Daoy (cell line): Measurements from ENCODE around the gene AUH. TPM values are rescaled to one million over a fixed set of nuclear protein-coding genes. Genes with fewer than 3 reads are reported as not detected.
A peak's percentile ranks its signal among the peaks of the same experiment; 100 is the strongest.
"Not testable (repeated sequence)": the region's sequence is repeated elsewhere in the genome, so short reads cannot be mapped to it uniquely, and the experiment has no call there.

Source experiments
- DNase-seq: peaks from one replicate; pipeline ENCODE4 v3.0.0-alpha.2; 2015; ENCODE audit warnings: low read depth
- total RNA-seq: library from RNA; depleted of rRNA; stranded (reverse); fragments of >200 nt; shearing (Covaris generic); gene quantifications from 2 replicates; pipeline ENCODE4 v1.2.3, GENCODE V29; 2014

AUH gene
- total RNA-seq, 1 experiment from 2014 or later: 21.4 TPM

GRCh38 chr9:91379426-91379825 is 17.7 kb upstream of the AUH start:
- DNase-seq: no peak

GRCh38 chr9:91378695-91379127 is 17.0 kb upstream of the AUH start:
- no peak for DNase-seq

GRCh38 chr9:91378054-91378453 is 16.3 kb upstream of the AUH start:
- DNase-seq: not testable (repeated sequence)

- no peak for DNase-seq
Observed at GRCh38 chr9:91376239-91376638, 14.5 kb upstream of the AUH start.

GRCh38 chr9:91374939-91375338 is 13.2 kb upstream of the AUH start:
- DNase-seq: no peak

- DNase-seq: no peak
Observed at GRCh38 chr9:91371894-91372293, 10.2 kb upstream of the AUH start.

- DNase-seq: not testable (repeated sequence)
Observed at GRCh38 chr9:91370006-91370405, 8.3 kb upstream of the AUH start.

- DNase-seq: no peak
Observed at GRCh38 chr9:91364702-91365101, 3.0 kb upstream of the AUH start.

GRCh38 chr9:91364005-91364404 is 2.3 kb upstream of the AUH start:
- no peak for DNase-seq

- DNase-seq: no peak
Observed at GRCh38 chr9:91362051-91362611, 413 bp upstream of the AUH start.

- DNase-seq: no peak
Observed at GRCh38 chr9:91360551-91361290, 997 bp downstream of the AUH start.

GRCh38 chr9:91359734-91360470 is 1.8 kb downstream of the AUH start:
- peak; percentile 17 for DNase-seq

GRCh38 chr9:91359083-91359482 is 2.6 kb downstream of the AUH start:
- no peak for DNase-seq

- no peak for DNase-seq
Observed at GRCh38 chr9:91354881-91355280, 6.8 kb downstream of the AUH start.

GRCh38 chr9:91349115-91349555 is 12.6 kb downstream of the AUH start:
- no peak for DNase-seq

GRCh38 chr9:91348191-91348807 is 13.4 kb downstream of the AUH start:
- no peak for DNase-seq

GRCh38 chr9:91347377-91347776 is 14.3 kb downstream of the AUH start:
- DNase-seq: no peak

GRCh38 chr9:91346644-91347043 is 15.1 kb downstream of the AUH start:
- peak; percentile 7 for DNase-seq

GRCh38 chr9:91345978-91346377 is 15.7 kb downstream of the AUH start:
- no peak for DNase-seq

- DNase-seq: no peak
Observed at GRCh38 chr9:91342575-91342974, 19.1 kb downstream of the AUH start.

- no peak for DNase-seq
Observed at GRCh38 chr9:91341749-91342148, 20.0 kb downstream of the AUH start.

- DNase-seq: no peak
Observed at GRCh38 chr9:91341258-91341746, 20.4 kb downstream of the AUH start.
